GM23338 (cell line): ENCODE data around the gene PALM. TPM values are rescaled to one million over a fixed set of nuclear protein-coding genes. Genes with fewer than 3 reads are reported as not detected.

Source experiments
- ATAC-seq: fragments of 200-7000 bp; cut with Tn5 transposase; 3 replicates; pipeline ENCODE4 v1.9.1; 2020
- DNase-seq: peaks from one replicate; pipeline ENCODE4 v3.0.0-alpha.2; 2015; ENCODE audit warnings: low spot score
- H2AFZ ChIP-seq: fragments of 200-600 bp; sonication (generic); 2 replicates; pipeline ENCODE4 v1.8.0; 2016; ENCODE audit warnings: antibody characterized with exemption, mild to moderate bottlenecking, moderate library complexity
- H3F3A ChIP-seq: fragments of 200-600 bp; sonication (generic); replicated peaks from 2 replicates; pipeline ENCODE4 v1.8.0; 2017; ENCODE audit warnings: antibody characterized with exemption, mixed run types, low read depth
- H3K27ac ChIP-seq: fragments of 200-600 bp; sonication (generic); 2 replicates; pipeline ENCODE4 v1.6.1; 2016; ENCODE audit warnings: low read depth
- H3K27me3 ChIP-seq: fragments of 200-600 bp; sonication (generic); 2 replicates; pipeline ENCODE4 v1.8.0; 2016; ENCODE audit warnings: mild to moderate bottlenecking, mixed run types, moderate library complexity; ENCODE audit not compliant: insufficient read depth
- H3K36me3 ChIP-seq: fragments of 200-600 bp; sonication (generic); 2 replicates; pipeline ENCODE4 v1.8.0; 2016; ENCODE audit warnings: mild to moderate bottlenecking; ENCODE audit not compliant: insufficient read depth
- H3K4me1 ChIP-seq: fragments of 200-600 bp; sonication (generic); 2 replicates; pipeline ENCODE4 v1.8.0; 2016; ENCODE audit warnings: mild to moderate bottlenecking, moderate library complexity; ENCODE audit not compliant: insufficient read depth
- H3K4me2 ChIP-seq: fragments of 200-600 bp; sonication (generic); 2 replicates; pipeline ENCODE4 v1.7.1; 2017; ENCODE audit warnings: mixed run types
- H3K4me3 ChIP-seq: fragments of 200-600 bp; sonication (generic); 2 replicates; pipeline ENCODE4 v1.6.1; 2016; ENCODE audit warnings: mixed run types
- H3K79me2 ChIP-seq: fragments of 200-600 bp; sonication (generic); replicated peaks from 2 replicates; pipeline ENCODE4 v1.8.0; 2017; ENCODE audit warnings: mild to moderate bottlenecking; ENCODE audit not compliant: insufficient read depth
- H3K9me2 ChIP-seq: fragments of 200-600 bp; sonication (generic); 2 replicates; pipeline ENCODE4 v1.8.0; 2017; ENCODE audit not compliant: insufficient read depth
- H4K20me1 ChIP-seq: fragments of 200-600 bp; sonication (generic); replicated peaks from 2 replicates; pipeline ENCODE4 v1.8.0; 2017; ENCODE audit warnings: mild to moderate bottlenecking; ENCODE audit not compliant: insufficient read depth
- H3K27ac Mint-ChIP-seq: 2 replicates; pipeline ENCODE4 v1.8.0; 2020; ENCODE audit warnings: inconsistent platforms, mild to moderate bottlenecking, moderate library complexity, mixed read lengths
- H3K27me3 Mint-ChIP-seq: 3 replicates; pipeline ENCODE4 v1.8.0; 2022; ENCODE audit warnings: low read depth, mild to moderate bottlenecking, moderate library complexity, mixed read lengths, inconsistent platforms; ENCODE audit not compliant: insufficient read depth, poor library complexity
- H3K36me3 Mint-ChIP-seq: 3 replicates; pipeline ENCODE4 v1.8.0; 2021; ENCODE audit warnings: low read depth, mild to moderate bottlenecking, inconsistent platforms, moderate library complexity, mixed read lengths
- H3K4me1 Mint-ChIP-seq: 3 replicates; pipeline ENCODE4 v1.8.0; 2020; ENCODE audit warnings: mild to moderate bottlenecking, inconsistent platforms, mixed read lengths
- H3K4me3 Mint-ChIP-seq: 3 replicates; pipeline ENCODE4 v1.8.0; 2021; ENCODE audit warnings: moderate library complexity, mild to moderate bottlenecking, inconsistent platforms, mixed read lengths
- H3K9me3 Mint-ChIP-seq: 3 replicates; pipeline ENCODE4 v1.8.0; 2020; ENCODE audit warnings: moderate library complexity, mild to moderate bottlenecking, inconsistent platforms, mixed read lengths
- CREB1 ChIP-seq: fragments of 250-450 bp; sonication (Bioruptor Pico); IDR thresholded peaks from 2 replicates; pipeline ENCODE4 v1.5.0; 2020; ENCODE audit warnings: low read depth, mild to moderate bottlenecking, moderate library complexity
- CTCF ChIP-seq, 2 experiments: fragments of 200-600 bp in 1 of 2; sonication (generic) in 1 of 2; conservative IDR thresholded peaks; 2 replicates each; pipeline versions ENCODE4 v1.5.1 to v1.6.1; 2016 to 2017; ENCODE audit warnings: antibody characterized with exemption in 2 of 2, low read depth in 2 of 2, mild to moderate bottlenecking in 2 of 2, moderate library complexity in 1 of 2
- EZH2 ChIP-seq: fragments of 200-600 bp; sonication (generic); IDR thresholded peaks from one replicate; pipeline ENCODE4 v1.8.0; 2017; ENCODE audit warnings: antibody characterized with exemption, mild to moderate bottlenecking, low read depth; ENCODE audit not compliant: unreplicated experiment
- NANOG ChIP-seq: IDR thresholded peaks from 2 replicates; pipeline ENCODE4 v1.6.1; 2016; ENCODE audit warnings: antibody characterized with exemption, borderline replicate concordance
- POLR2AphosphoS5 ChIP-seq: IDR thresholded peaks from 2 replicates; pipeline ENCODE4 v1.6.1; 2016; ENCODE audit warnings: antibody characterized with exemption, low read depth
- REST ChIP-seq: IDR thresholded peaks from one replicate; pipeline ENCODE4 v1.6.1; 2018; ENCODE audit warnings: antibody characterized with exemption; ENCODE audit not compliant: unreplicated experiment
- ZNF331 ChIP-seq: fragments of 250-450 bp; sonication (Bioruptor Pico); IDR thresholded peaks from 2 replicates; pipeline ENCODE4 v1.5.0; 2020; ENCODE audit warnings: low read depth, mild to moderate bottlenecking, moderate library complexity
- polyA plus RNA-seq: library from polyadenylated mRNA; unstranded; fragments of >200 nt; fragmentation: Nextera tagmentation; extraction: Ambion mirVana; gene quantifications from 2 replicates; pipeline ENCODE4 v1.2.1, GENCODE V29; 2016
- total RNA-seq: library from RNA; depleted of rRNA; stranded (reverse); fragments of >200 nt; shearing (Covaris generic); gene quantifications from 2 replicates; pipeline ENCODE4 v1.2.3, GENCODE V29; 2014

PALM gene
- total and polyA plus RNA-seq, 2 experiments from 2014 or later = 3.8 to 26.1 TPM

GRCh38 chr19:769616-770015 lies 60.9 kb downstream of the PALM start:
- Mint-ChIP-seq H3K27me3 (peaks cover 11% of the 10 kb centered on the region), H3K4me1 (no peaks in the 10 kb centered on the region), H3K4me3 (no peak overlapping the region), H3K27ac (no peak overlapping the region), H3K9me3 (0 out of 3 replicates have a peak, but pooled peaks cover 3% of the 10 kb centered on the region), H3K36me3 (no peaks in the 10 kb centered on the region)
- H3K4me2 ChIP-seq = no peak overlapping the region
- no peak for ATAC-seq
- no peak overlapping the region for H2AFZ ChIP-seq
- DNase-seq = no peak
- no peaks in the 10 kb centered on the region for H4K20me1 ChIP-seq
- H3F3A ChIP-seq = no peaks in the 10 kb centered on the region
- no peak overlapping the region for H3K4me3 ChIP-seq
- H3K79me2 ChIP-seq = no peaks in the 10 kb centered on the region
- no peaks in the 10 kb centered on the region for H3K36me3 ChIP-seq
- TF ChIP-seq CREB1 (CRISPR knock-in tag) = no peak
- no peak overlapping the region for H3K27ac ChIP-seq
- H3K27me3 ChIP-seq = no peaks in the 10 kb centered on the region
- H3K4me1 ChIP-seq = no peaks in the 10 kb centered on the region
- no peaks in the 10 kb centered on the region for H3K9me2 ChIP-seq

GRCh38 chr19:771332-771785 lies 62.6 kb downstream of the PALM start:
- Histone ChIP-seq H3K4me2 (no peak overlapping the region), H4K20me1 (no peaks in the 10 kb centered on the region), H3K4me1 (no peaks in the 10 kb centered on the region), H3K9me2 (no peaks in the 10 kb centered on the region), H3K27ac (no peak overlapping the region), H3K27me3 (no peaks in the 10 kb centered on the region), H3K79me2 (no peaks in the 10 kb centered on the region), H3K36me3 (no peaks in the 10 kb centered on the region), H3K4me3 (no peak overlapping the region), H3F3A (no peaks in the 10 kb centered on the region), H2AFZ (no peak overlapping the region)
- TF ChIP-seq CTCF (conservative IDR thresholded peaks at IDR 0.05; ENCODE audit: low read depth in 2 of 2) (peak; percentile 38 to 66), ZNF331 (CRISPR knock-in tag) (no peak)
- Mint-ChIP-seq H3K36me3 (no peaks in the 10 kb centered on the region), H3K4me1 (no peaks in the 10 kb centered on the region), H3K4me3 (no peak overlapping the region), H3K9me3 (0 out of 3 replicates have a peak, but pooled peaks cover 3% of the 10 kb centered on the region), H3K27me3 (peaks cover 9% of the 10 kb centered on the region), H3K27ac (no peak overlapping the region)
- ATAC-seq (peak; percentile 17; the same call in 2 of the 3 replicates), DNase-seq (peak; percentile 62)

GRCh38 chr19:772063-772462 lies 63.3 kb downstream of the PALM start:
- no peak overlapping the region for H3K4me2 ChIP-seq
- ATAC-seq = no peak
- peaks cover 5% of the 10 kb centered on the region for H3K27me3 Mint-ChIP-seq
- TF ChIP-seq POLR2AphosphoS5 (no peak), REST (no peak), NANOG (no peak), EZH2 (no peak), CREB1 (CRISPR knock-in tag) (no peak)

More at GRCh38 chr19:772063-772462, 63.3 kb downstream of the PALM start:
- no peaks in the 10 kb centered on the region for H3K27me3 ChIP-seq
- no peaks in the 10 kb centered on the region for H3K4me1 ChIP-seq
- Mint-ChIP-seq H3K4me3 (no peak overlapping the region), H3K27ac (no peak overlapping the region), H3K9me3 (0 out of 3 replicates have a peak, but pooled peaks cover 3% of the 10 kb centered on the region), H3K4me1 (no peaks in the 10 kb centered on the region), H3K36me3 (no peaks in the 10 kb centered on the region)
- no peak overlapping the region for H3K27ac ChIP-seq
- no peaks in the 10 kb centered on the region for H3F3A ChIP-seq
- no peaks in the 10 kb centered on the region for H3K79me2 ChIP-seq
- DNase-seq = no peak
- no peaks in the 10 kb centered on the region for H4K20me1 ChIP-seq
- no peak overlapping the region for H3K4me3 ChIP-seq
- no peak overlapping the region for H2AFZ ChIP-seq
- no peaks in the 10 kb centered on the region for H3K9me2 ChIP-seq
- no peaks in the 10 kb centered on the region for H3K36me3 ChIP-seq
